IMR-90 (cell line): Measurements from ENCODE around the gene PALB2. TPM values are rescaled to one million over a fixed set of nuclear protein-coding genes. Genes with fewer than 3 reads are reported as not detected.

Experiments
- ATAC-seq: fragments of 200-7000 bp; cut with Tn5 transposase; 2 replicates; pipeline ENCODE4 v1.9.1; 2020; ENCODE audit warnings: low read depth, mild to moderate bottlenecking, moderate library complexity
- BruUV-seq: library from RNA; stranded (reverse); fragments of 400-500 nt; replicated peaks from 2 replicates; lab custom pipeline; 2021; lab: Mats Ljungman, UMichigan
- CTCF ChIA-PET: fragments of 300-600 bp; formaldehyde crosslinking; extraction: SDS; loops from one replicate; lab custom pipeline; 2021; ENCODE audit warnings: antibody characterized with exemption; lab: Yijun Ruan, JAX
- POLR2A ChIA-PET: fragments of 300-600 bp; sonication (Branson Sonifier 250); formaldehyde crosslinking; loops from one replicate; lab custom pipeline; 2022; ENCODE audit warnings: antibody characterized with exemption; ENCODE audit not compliant: unreplicated experiment; lab: Charles Lee
- DNase-seq: peaks from one replicate; pipeline ENCODE4 v3.0.0; 2013
- H2AFZ ChIP-seq: replicated peaks from 2 replicates; pipeline ENCODE3; 2013; ENCODE audit warnings: low read length, mild to moderate bottlenecking; ENCODE audit not compliant: poor library complexity
- H2AK5ac ChIP-seq: 2 replicates; pipeline ENCODE4 v1.6.1; 2013; ENCODE audit warnings: low read depth, low read length, inconsistent platforms
- H2AK9ac ChIP-seq: replicated peaks from 2 replicates; pipeline ENCODE3; 2013; ENCODE audit warnings: mild to moderate bottlenecking, low read depth, low read length, moderate library complexity; ENCODE audit not compliant: poor library complexity
- H2BK120ac ChIP-seq: 2 replicates; pipeline ENCODE4 v1.6.1; 2013; ENCODE audit warnings: low read depth, low read length, inconsistent platforms
- H2BK15ac ChIP-seq: 3 replicates; pipeline ENCODE4 v1.6.1; 2013; ENCODE audit warnings: low read depth, low read length, inconsistent platforms
- H2BK20ac ChIP-seq: 2 replicates; pipeline ENCODE4 v1.6.1; 2013; ENCODE audit warnings: low read depth, mild to moderate bottlenecking, inconsistent platforms, low read length, moderate library complexity
- H2BK5ac ChIP-seq: 2 replicates; pipeline ENCODE4 v1.6.1; 2013; ENCODE audit warnings: mild to moderate bottlenecking, low read depth, low read length, inconsistent platforms; ENCODE audit not compliant: poor library complexity, severe bottlenecking
- H3K14ac ChIP-seq: replicated peaks from 2 replicates; pipeline ENCODE4 v1.6.1; 2013; ENCODE audit warnings: low read depth, low read length, inconsistent platforms
- H3K18ac ChIP-seq: 2 replicates; pipeline ENCODE4 v1.6.1; 2013; ENCODE audit warnings: low read depth, low read length, control low read depth
- H3K23ac ChIP-seq: 2 replicates; pipeline ENCODE4 v1.6.1; 2013; ENCODE audit warnings: low read depth, low read length, inconsistent platforms
- H3K27ac ChIP-seq: 2 replicates; pipeline ENCODE4 v1.5.1; 2013; ENCODE audit warnings: mild to moderate bottlenecking, control low read depth, low read length; ENCODE audit not compliant: insufficient read depth
- H3K27me3 ChIP-seq: 2 replicates; pipeline ENCODE4 v1.6.1; 2013; ENCODE audit warnings: low read length; ENCODE audit not compliant: control insufficient read depth, insufficient read depth
- H3K36me3 ChIP-seq: 2 replicates; pipeline ENCODE4 v1.6.1; 2013; ENCODE audit warnings: low read length, mixed read lengths; ENCODE audit not compliant: control insufficient read depth, insufficient read depth
- H3K4ac ChIP-seq: 2 replicates; pipeline ENCODE4 v1.6.1; 2013; ENCODE audit warnings: low read depth, low read length, inconsistent platforms
- H3K4me1 ChIP-seq: 2 replicates; pipeline ENCODE4 v1.6.1; 2013; ENCODE audit warnings: low read length, mixed read lengths; ENCODE audit not compliant: control insufficient read depth, insufficient read depth
- H3K4me2 ChIP-seq: 2 replicates; pipeline ENCODE4 v1.6.1; 2013; ENCODE audit warnings: low read depth, mild to moderate bottlenecking, control low read depth, low read length, moderate library complexity
- H3K4me3 ChIP-seq: 2 replicates; pipeline ENCODE4 v1.5.1; 2013; ENCODE audit warnings: low read depth, mild to moderate bottlenecking, control low read depth, low read length, moderate library complexity; ENCODE audit not compliant: insufficient read depth
- H3K56ac ChIP-seq: 2 replicates; pipeline ENCODE4 v1.6.1; 2013; ENCODE audit warnings: low read length, inconsistent platforms; ENCODE audit not compliant: insufficient read depth; ENCODE audit errors: extremely low read depth
- H3K79me1 ChIP-seq, 2 experiments: 2 replicates each; pipeline ENCODE4 v1.6.1; 2013; ENCODE audit warnings: low read length in 2 of 2, inconsistent platforms in 1 of 2, low read depth in 1 of 2
- H3K9ac ChIP-seq: 2 replicates; pipeline ENCODE4 v1.6.1; 2013; ENCODE audit warnings: low read depth, low read length, control low read depth
- H3K9me1 ChIP-seq: 2 replicates; pipeline ENCODE4 v1.6.1; 2013; ENCODE audit warnings: low read length, inconsistent platforms; ENCODE audit not compliant: insufficient read depth
- H3K9me3 ChIP-seq: 2 replicates; pipeline ENCODE4 v1.6.1; 2013; ENCODE audit warnings: low read length; ENCODE audit not compliant: control insufficient read depth, insufficient read depth
- H4K20me1 ChIP-seq: 2 replicates; pipeline ENCODE4 v1.6.1; 2013; ENCODE audit warnings: low read length, inconsistent platforms; ENCODE audit not compliant: insufficient read depth
- H4K5ac ChIP-seq: 2 replicates; pipeline ENCODE4 v1.6.1; 2013; ENCODE audit warnings: mild to moderate bottlenecking, low read depth, low read length, control low read depth
- H4K8ac ChIP-seq, 2 experiments: 2 replicates each; pipeline ENCODE4 v1.6.1; 2013; ENCODE audit warnings: low read depth in 2 of 2, low read length in 2 of 2, control low read depth in 1 of 2, inconsistent platforms in 1 of 2
- H4K91ac ChIP-seq: 2 replicates; pipeline ENCODE4 v1.6.1; 2013; ENCODE audit warnings: low read depth, low read length, inconsistent platforms; ENCODE audit not compliant: insufficient read depth
- BHLHE40 ChIP-seq: fragments of 150-350 bp; IDR thresholded peaks from 2 replicates; pipeline ENCODE4 v1.6.1; 2016; ENCODE audit warnings: mild to moderate bottlenecking, low read depth, low read length
- CHD1 ChIP-seq: IDR thresholded peaks from 2 replicates; pipeline ENCODE4 v1.6.1; 2012; ENCODE audit warnings: low read depth, low read length, improper control_type of control experiment
- MAFK ChIP-seq: IDR thresholded peaks from 2 replicates; pipeline ENCODE4 v1.6.1; 2012; ENCODE audit warnings: low read depth, low read length, improper control_type of control experiment
- POLR2A ChIP-seq: IDR thresholded peaks from 2 replicates; pipeline ENCODE4 v1.6.1; 2012; ENCODE audit warnings: mild to moderate bottlenecking, low read depth, low read length
- RCOR1 ChIP-seq: IDR thresholded peaks from 2 replicates; pipeline ENCODE4 v1.6.1; 2012; ENCODE audit warnings: mild to moderate bottlenecking, low read length, improper control_type of control experiment; ENCODE audit not compliant: insufficient replicate concordance
- RFX5 ChIP-seq: IDR thresholded peaks from 2 replicates; pipeline ENCODE4 v1.8.0; 2012; ENCODE audit warnings: low read depth, mild to moderate bottlenecking, low read length, moderate library complexity
- WGBS, 2 experiments: methylation state at CpG; one replicate each; pipeline versions ENCODE4 v1.1.5 to v1.1.7; 2013; ENCODE audit warnings: missing lambda C conversion rate in 2 of 2; ENCODE audit not compliant: insufficient read length in 1 of 2; ENCODE audit errors: extremely low coverage in 2 of 2; 5-methylcytosine and 5-hydroxymethylcytosine counted together
- dilution Hi-C: fragments of 300-500 bp; cut with HindIII; formaldehyde crosslinking; loops from one replicate; pipeline ENCODE4 v1.14.3; 2018; ENCODE audit warnings: low sequenced_read_pairs; ENCODE audit not compliant: unreplicated experiment
- in situ Hi-C: fragments of 300-500 bp; cut with MboI; formaldehyde crosslinking; loops from 3 replicates; pipeline ENCODE4 v1.14.3; 2019; ENCODE audit warnings: low sequenced_read_pairs, inconsistent platforms, mixed read lengths
- intact Hi-C: fragments of 100-400 bp; cut with micrococcal nuclease; formaldehyde crosslinking; loops from 2 replicates; pipeline ENCODE4 v1.10.0; 2022
- polyA plus RNA-seq, 3 experiments: library from polyadenylated mRNA; depleted of rRNA; stranded (reverse); fragments of >200 nt; gene quantifications; 2 replicates each; pipeline ENCODE4 v1.2.3, GENCODE V29; 2012; ENCODE audit warnings: low replicate concordance in 1 of 3
- total RNA-seq: library from RNA; depleted of rRNA; stranded (reverse); fragments of >200 nt; gene quantifications from 2 replicates; pipeline ENCODE4 v1.2.3, GENCODE V29; 2012
- TF ChIP-seq, protein P1 (sequence below): fragments of 150-350 bp; IDR thresholded peaks from 2 replicates; pipeline ENCODE4 v1.6.1; 2016; ENCODE audit warnings: low read depth, mild to moderate bottlenecking, low read length, moderate library complexity, borderline replicate concordance
- TF ChIP-seq, protein P2 (sequence below): fragments of 150-350 bp; IDR thresholded peaks from 2 replicates; pipeline ENCODE4 v1.6.1; 2017; ENCODE audit warnings: mild to moderate bottlenecking, antibody characterized with exemption, low read length, low read depth

Gene PALB2
- total and polyA plus RNA-seq, 2 of the 4 experiments (the other 2 are of a cell fraction): 4.1 to 8.6 TPM

DNA sequence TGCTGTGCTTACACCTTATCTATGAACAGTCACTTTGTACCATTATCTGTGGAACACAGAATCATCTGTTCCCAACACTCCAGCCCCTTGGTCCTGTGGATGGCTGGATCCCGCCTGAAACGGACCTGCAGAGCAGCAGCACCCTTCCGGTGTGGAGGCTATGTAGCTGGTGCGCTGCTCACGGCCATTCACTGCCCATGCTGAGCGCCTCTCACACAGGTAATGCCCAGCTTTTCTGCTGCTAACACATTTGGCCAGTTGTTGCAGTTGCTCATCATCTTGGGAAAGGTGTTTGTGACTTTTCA, 26.2 kb upstream of the PALB2 start:
- Histone ChIP-seq H3K23ac (no peak overlapping the region), H3K79me1 (peaks cover 22 to 46% of the 10 kb centered on the region in 2 experiments), H3K4me1 (peaks cover 29% of the 10 kb centered on the region), H3K9me1 (peaks cover 31% of the 10 kb centered on the region), H3K9me3 (no peaks in the 10 kb centered on the region), H3K4ac (no peak overlapping the region), H3K27me3 (no peaks in the 10 kb centered on the region), H4K5ac (peak overlapping the region; percentile 80; the same call in 1 of the 2 replicates), H3K56ac (no peak overlapping the region), H3K36me3 (peaks cover 42% of the 10 kb centered on the region), H4K91ac (no peak overlapping the region), H2BK15ac (no peak overlapping the region), H4K8ac (no peak overlapping the region), H2AK9ac (no peak overlapping the region), H3K14ac (no peak overlapping the region), H3K4me3 (no peak overlapping the region), H3K27ac (peak overlapping the region; percentile 85; the same call in 1 of the 2 replicates), H3K18ac (peak overlapping the region; percentile 72; the same call in 1 of the 2 replicates), H2BK5ac (no peak overlapping the region), H2BK120ac (no peak overlapping the region), H2AFZ (no peak overlapping the region), H2BK20ac (no peak overlapping the region; the same call in 1 of the 2 replicates), H3K9ac (no peak overlapping the region), H2AK5ac (peak overlapping the region; percentile 21; the same call in 1 of the 2 replicates), H3K4me2 (no peak overlapping the region; the same call in 1 of the 2 replicates), H4K20me1 (peaks cover 17% of the 10 kb centered on the region; the same call in 1 of the 2 replicates)
- CTCF ChIA-PET: no interaction called here
- no CpG with 5 or more reads among the region's 6 CpGs for WGBS, 2 experiments
- intact Hi-C loops: loop anchor here (10.0 kb wide), 1 partner anchor 837 kb away; no protein-coding TSS in a partner anchor
- in situ Hi-C loops: no loop called here
- BruUV-seq: no TSS peak
- dilution Hi-C loops: no loop called here
- ATAC-seq (no peak), DNase-seq (no peak)
- POLR2A ChIA-PET: no interaction called here
- TF ChIP-seq, protein P1, sequence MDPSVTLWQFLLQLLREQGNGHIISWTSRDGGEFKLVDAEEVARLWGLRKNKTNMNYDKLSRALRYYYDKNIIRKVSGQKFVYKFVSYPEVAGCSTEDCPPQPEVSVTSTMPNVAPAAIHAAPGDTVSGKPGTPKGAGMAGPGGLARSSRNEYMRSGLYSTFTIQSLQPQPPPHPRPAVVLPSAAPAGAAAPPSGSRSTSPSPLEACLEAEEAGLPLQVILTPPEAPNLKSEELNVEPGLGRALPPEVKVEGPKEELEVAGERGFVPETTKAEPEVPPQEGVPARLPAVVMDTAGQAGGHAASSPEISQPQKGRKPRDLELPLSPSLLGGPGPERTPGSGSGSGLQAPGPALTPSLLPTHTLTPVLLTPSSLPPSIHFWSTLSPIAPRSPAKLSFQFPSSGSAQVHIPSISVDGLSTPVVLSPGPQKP: no peak
- TF ChIP-seq, protein P2, sequence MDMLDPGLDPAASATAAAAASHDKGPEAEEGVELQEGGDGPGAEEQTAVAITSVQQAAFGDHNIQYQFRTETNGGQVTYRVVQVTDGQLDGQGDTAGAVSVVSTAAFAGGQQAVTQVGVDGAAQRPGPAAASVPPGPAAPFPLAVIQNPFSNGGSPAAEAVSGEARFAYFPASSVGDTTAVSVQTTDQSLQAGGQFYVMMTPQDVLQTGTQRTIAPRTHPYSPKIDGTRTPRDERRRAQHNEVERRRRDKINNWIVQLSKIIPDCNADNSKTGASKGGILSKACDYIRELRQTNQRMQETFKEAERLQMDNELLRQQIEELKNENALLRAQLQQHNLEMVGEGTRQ: no peak
- TF ChIP-seq BHLHE40 (no peak), RFX5 (no peak), CHD1 (no peak), POLR2A (no peak), RCOR1 (no peak), MAFK (no peak)
